IMR-90 (cell line): ENCODE measurements around the gene ZDHHC14. TPM values are rescaled to one million over a fixed set of nuclear protein-coding genes. Genes with fewer than 3 reads are reported as not detected.

Experiments
- ATAC-seq: fragments of 200-7000 bp; cut with Tn5 transposase; 2 replicates; pipeline ENCODE4 v1.9.1; 2020; ENCODE audit warnings: low read depth, mild to moderate bottlenecking, moderate library complexity
- BruUV-seq: library from RNA; stranded (reverse); fragments of 400-500 nt; replicated peaks from 2 replicates; lab custom pipeline; 2021; lab: Mats Ljungman, UMichigan
- CTCF ChIA-PET: fragments of 300-600 bp; formaldehyde crosslinking; extraction: SDS; loops from one replicate; lab custom pipeline; 2021; ENCODE audit warnings: antibody characterized with exemption; lab: Yijun Ruan, JAX
- POLR2A ChIA-PET: fragments of 300-600 bp; sonication (Branson Sonifier 250); formaldehyde crosslinking; loops from one replicate; lab custom pipeline; 2022; ENCODE audit warnings: antibody characterized with exemption; ENCODE audit not compliant: unreplicated experiment; lab: Charles Lee
- DNase-seq: peaks from one replicate; pipeline ENCODE4 v3.0.0; 2013
- H2AFZ ChIP-seq: replicated peaks from 2 replicates; pipeline ENCODE3; 2013; ENCODE audit warnings: low read length, mild to moderate bottlenecking; ENCODE audit not compliant: poor library complexity
- H2AK5ac ChIP-seq: 2 replicates; pipeline ENCODE4 v1.6.1; 2013; ENCODE audit warnings: low read depth, low read length, inconsistent platforms
- H2AK9ac ChIP-seq: replicated peaks from 2 replicates; pipeline ENCODE3; 2013; ENCODE audit warnings: mild to moderate bottlenecking, low read depth, low read length, moderate library complexity; ENCODE audit not compliant: poor library complexity
- H2BK120ac ChIP-seq: 2 replicates; pipeline ENCODE4 v1.6.1; 2013; ENCODE audit warnings: low read depth, low read length, inconsistent platforms
- H2BK15ac ChIP-seq: 3 replicates; pipeline ENCODE4 v1.6.1; 2013; ENCODE audit warnings: low read depth, low read length, inconsistent platforms
- H2BK20ac ChIP-seq: 2 replicates; pipeline ENCODE4 v1.6.1; 2013; ENCODE audit warnings: low read depth, mild to moderate bottlenecking, inconsistent platforms, low read length, moderate library complexity
- H2BK5ac ChIP-seq: 2 replicates; pipeline ENCODE4 v1.6.1; 2013; ENCODE audit warnings: mild to moderate bottlenecking, low read depth, low read length, inconsistent platforms; ENCODE audit not compliant: poor library complexity, severe bottlenecking
- H3K14ac ChIP-seq: replicated peaks from 2 replicates; pipeline ENCODE4 v1.6.1; 2013; ENCODE audit warnings: low read depth, low read length, inconsistent platforms
- H3K18ac ChIP-seq: 2 replicates; pipeline ENCODE4 v1.6.1; 2013; ENCODE audit warnings: low read depth, low read length, control low read depth
- H3K23ac ChIP-seq: 2 replicates; pipeline ENCODE4 v1.6.1; 2013; ENCODE audit warnings: low read depth, low read length, inconsistent platforms
- H3K27ac ChIP-seq: 2 replicates; pipeline ENCODE4 v1.5.1; 2013; ENCODE audit warnings: mild to moderate bottlenecking, control low read depth, low read length; ENCODE audit not compliant: insufficient read depth
- H3K27me3 ChIP-seq: 2 replicates; pipeline ENCODE4 v1.6.1; 2013; ENCODE audit warnings: low read length; ENCODE audit not compliant: control insufficient read depth, insufficient read depth
- H3K36me3 ChIP-seq: 2 replicates; pipeline ENCODE4 v1.6.1; 2013; ENCODE audit warnings: low read length, mixed read lengths; ENCODE audit not compliant: control insufficient read depth, insufficient read depth
- H3K4ac ChIP-seq: 2 replicates; pipeline ENCODE4 v1.6.1; 2013; ENCODE audit warnings: low read depth, low read length, inconsistent platforms
- H3K4me1 ChIP-seq: 2 replicates; pipeline ENCODE4 v1.6.1; 2013; ENCODE audit warnings: low read length, mixed read lengths; ENCODE audit not compliant: control insufficient read depth, insufficient read depth
- H3K4me2 ChIP-seq: 2 replicates; pipeline ENCODE4 v1.6.1; 2013; ENCODE audit warnings: low read depth, mild to moderate bottlenecking, control low read depth, low read length, moderate library complexity
- H3K4me3 ChIP-seq: 2 replicates; pipeline ENCODE4 v1.5.1; 2013; ENCODE audit warnings: low read depth, mild to moderate bottlenecking, control low read depth, low read length, moderate library complexity; ENCODE audit not compliant: insufficient read depth
- H3K56ac ChIP-seq: 2 replicates; pipeline ENCODE4 v1.6.1; 2013; ENCODE audit warnings: low read length, inconsistent platforms; ENCODE audit not compliant: insufficient read depth; ENCODE audit errors: extremely low read depth
- H3K79me1 ChIP-seq, 2 experiments: 2 replicates each; pipeline ENCODE4 v1.6.1; 2013; ENCODE audit warnings: low read length in 2 of 2, inconsistent platforms in 1 of 2, low read depth in 1 of 2
- H3K9ac ChIP-seq: 2 replicates; pipeline ENCODE4 v1.6.1; 2013; ENCODE audit warnings: low read depth, low read length, control low read depth
- H3K9me1 ChIP-seq: 2 replicates; pipeline ENCODE4 v1.6.1; 2013; ENCODE audit warnings: low read length, inconsistent platforms; ENCODE audit not compliant: insufficient read depth
- H3K9me3 ChIP-seq: 2 replicates; pipeline ENCODE4 v1.6.1; 2013; ENCODE audit warnings: low read length; ENCODE audit not compliant: control insufficient read depth, insufficient read depth
- H4K20me1 ChIP-seq: 2 replicates; pipeline ENCODE4 v1.6.1; 2013; ENCODE audit warnings: low read length, inconsistent platforms; ENCODE audit not compliant: insufficient read depth
- H4K5ac ChIP-seq: 2 replicates; pipeline ENCODE4 v1.6.1; 2013; ENCODE audit warnings: mild to moderate bottlenecking, low read depth, low read length, control low read depth
- H4K8ac ChIP-seq, 2 experiments: 2 replicates each; pipeline ENCODE4 v1.6.1; 2013; ENCODE audit warnings: low read depth in 2 of 2, low read length in 2 of 2, control low read depth in 1 of 2, inconsistent platforms in 1 of 2
- H4K91ac ChIP-seq: 2 replicates; pipeline ENCODE4 v1.6.1; 2013; ENCODE audit warnings: low read depth, low read length, inconsistent platforms; ENCODE audit not compliant: insufficient read depth
- BHLHE40 ChIP-seq: fragments of 150-350 bp; IDR thresholded peaks from 2 replicates; pipeline ENCODE4 v1.6.1; 2016; ENCODE audit warnings: mild to moderate bottlenecking, low read depth, low read length
- CHD1 ChIP-seq: IDR thresholded peaks from 2 replicates; pipeline ENCODE4 v1.6.1; 2012; ENCODE audit warnings: low read depth, low read length, improper control_type of control experiment
- MAZ ChIP-seq: IDR thresholded peaks from 2 replicates; pipeline ENCODE4 v1.6.1; 2012; ENCODE audit warnings: low read depth, mild to moderate bottlenecking, low read length, improper control_type of control experiment, moderate library complexity, borderline replicate concordance
- NFE2L2 ChIP-seq: fragments of 150-350 bp; IDR thresholded peaks from 2 replicates; pipeline ENCODE4 v1.6.1; 2016; ENCODE audit warnings: low read depth, mild to moderate bottlenecking, low read length
- RAD21 ChIP-seq: IDR thresholded peaks from 2 replicates; pipeline ENCODE4 v1.6.1; 2012; ENCODE audit warnings: low read length, improper control_type of control experiment
- RCOR1 ChIP-seq: IDR thresholded peaks from 2 replicates; pipeline ENCODE4 v1.6.1; 2012; ENCODE audit warnings: mild to moderate bottlenecking, low read length, improper control_type of control experiment; ENCODE audit not compliant: insufficient replicate concordance
- WGBS, 2 experiments: methylation state at CpG; one replicate each; pipeline versions ENCODE4 v1.1.5 to v1.1.7; 2013; ENCODE audit warnings: missing lambda C conversion rate in 2 of 2; ENCODE audit not compliant: insufficient read length in 1 of 2; ENCODE audit errors: extremely low coverage in 2 of 2; 5-methylcytosine and 5-hydroxymethylcytosine counted together
- dilution Hi-C: fragments of 300-500 bp; cut with HindIII; formaldehyde crosslinking; loops from one replicate; pipeline ENCODE4 v1.14.3; 2018; ENCODE audit warnings: low sequenced_read_pairs; ENCODE audit not compliant: unreplicated experiment
- in situ Hi-C: fragments of 300-500 bp; cut with MboI; formaldehyde crosslinking; loops from 3 replicates; pipeline ENCODE4 v1.14.3; 2019; ENCODE audit warnings: low sequenced_read_pairs, inconsistent platforms, mixed read lengths
- intact Hi-C: fragments of 100-400 bp; cut with micrococcal nuclease; formaldehyde crosslinking; loops from 2 replicates; pipeline ENCODE4 v1.10.0; 2022
- polyA plus RNA-seq, 3 experiments: library from polyadenylated mRNA; depleted of rRNA; stranded (reverse); fragments of >200 nt; gene quantifications; 2 replicates each; pipeline ENCODE4 v1.2.3, GENCODE V29; 2012; ENCODE audit warnings: low replicate concordance in 1 of 3
- total RNA-seq: library from RNA; depleted of rRNA; stranded (reverse); fragments of >200 nt; gene quantifications from 2 replicates; pipeline ENCODE4 v1.2.3, GENCODE V29; 2012
- TF ChIP-seq, protein P1 (sequence below): fragments of 150-350 bp; IDR thresholded peaks from 2 replicates; pipeline ENCODE4 v1.6.1; 2016; ENCODE audit warnings: low read depth, mild to moderate bottlenecking, low read length, moderate library complexity, borderline replicate concordance
- TF ChIP-seq, protein P2 (sequence below): conservative IDR thresholded peaks from 2 replicates; pipeline ENCODE4 v1.5.1; 2012; ENCODE audit warnings: mild to moderate bottlenecking, low read depth, low read length, improper control_type of control experiment
- TF ChIP-seq, protein P3 (sequence below): fragments of 150-350 bp; IDR thresholded peaks from 2 replicates; pipeline ENCODE4 v1.6.1; 2017; ENCODE audit warnings: mild to moderate bottlenecking, antibody characterized with exemption, low read length, low read depth

The ZDHHC14 gene
- total and polyA plus RNA-seq, 2 of the 4 experiments (the other 2 are of a cell fraction): 0.90 to 2.0 TPM

DNA sequence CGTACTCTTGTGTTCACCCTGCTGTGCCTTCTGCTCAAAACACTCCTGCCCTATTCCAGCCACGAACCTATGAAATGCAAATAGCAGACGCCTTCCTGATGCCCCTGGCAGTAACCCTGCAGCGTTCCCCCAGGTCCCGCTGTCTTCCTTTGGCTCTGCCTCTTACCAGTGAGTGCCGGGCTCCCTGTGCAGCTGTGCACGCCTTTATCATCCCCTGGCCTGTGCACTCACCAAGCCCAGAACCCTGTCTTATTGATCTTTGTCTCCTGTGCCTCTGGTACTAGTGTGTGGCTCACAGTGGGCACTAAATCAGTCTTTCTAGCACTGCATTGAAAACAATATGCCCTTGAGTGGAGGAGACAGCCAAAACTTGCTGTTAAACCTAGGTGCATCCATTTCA, 19.7 kb downstream of the ZDHHC14 start:
- BruUV-seq: no TSS peak
- dilution Hi-C loops: no loop called here

More for the DNA sequence above, 19.7 kb downstream of the ZDHHC14 start:
- H4K91ac ChIP-seq: no peak overlapping the region
- no peaks in the 10 kb centered on the region; the same call in 1 of the 2 replicates for H3K4me1 ChIP-seq
- DNase-seq: no peak
- H3K14ac ChIP-seq: no peak overlapping the region
- H2BK120ac ChIP-seq: no peak overlapping the region
- H2BK20ac ChIP-seq: no peak overlapping the region
- ChIA-PET CTCF (no interaction called here), POLR2A (no interaction called here)
- H2AK5ac ChIP-seq: no peak overlapping the region
- no peak overlapping the region for H3K4me2 ChIP-seq
- no peak overlapping the region for H3K23ac ChIP-seq
- no peaks in the 10 kb centered on the region for H3K36me3 ChIP-seq
- H3K4ac ChIP-seq: no peak overlapping the region
- ATAC-seq: no peak
- H2AK9ac ChIP-seq: no peak overlapping the region
- H2BK5ac ChIP-seq: no peak overlapping the region
- H4K8ac ChIP-seq: no peak overlapping the region
- no peak overlapping the region for H2BK15ac ChIP-seq
- in situ Hi-C loops: no loop called here
- no peaks in the 10 kb centered on the region for H3K9me3 ChIP-seq
- WGBS, 2 experiments: 100% methylated on average over 1 of the region's 7 CpGs; no CpG with 5 or more reads in 1 of the 2 experiments
- no peak overlapping the region for H2AFZ ChIP-seq
- no peak overlapping the region for H4K5ac ChIP-seq
- H3K4me3 ChIP-seq: no peak overlapping the region
- intact Hi-C loops: no loop called here
- TF ChIP-seq, protein P1, sequence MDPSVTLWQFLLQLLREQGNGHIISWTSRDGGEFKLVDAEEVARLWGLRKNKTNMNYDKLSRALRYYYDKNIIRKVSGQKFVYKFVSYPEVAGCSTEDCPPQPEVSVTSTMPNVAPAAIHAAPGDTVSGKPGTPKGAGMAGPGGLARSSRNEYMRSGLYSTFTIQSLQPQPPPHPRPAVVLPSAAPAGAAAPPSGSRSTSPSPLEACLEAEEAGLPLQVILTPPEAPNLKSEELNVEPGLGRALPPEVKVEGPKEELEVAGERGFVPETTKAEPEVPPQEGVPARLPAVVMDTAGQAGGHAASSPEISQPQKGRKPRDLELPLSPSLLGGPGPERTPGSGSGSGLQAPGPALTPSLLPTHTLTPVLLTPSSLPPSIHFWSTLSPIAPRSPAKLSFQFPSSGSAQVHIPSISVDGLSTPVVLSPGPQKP: no peak
- TF ChIP-seq, protein P2, sequence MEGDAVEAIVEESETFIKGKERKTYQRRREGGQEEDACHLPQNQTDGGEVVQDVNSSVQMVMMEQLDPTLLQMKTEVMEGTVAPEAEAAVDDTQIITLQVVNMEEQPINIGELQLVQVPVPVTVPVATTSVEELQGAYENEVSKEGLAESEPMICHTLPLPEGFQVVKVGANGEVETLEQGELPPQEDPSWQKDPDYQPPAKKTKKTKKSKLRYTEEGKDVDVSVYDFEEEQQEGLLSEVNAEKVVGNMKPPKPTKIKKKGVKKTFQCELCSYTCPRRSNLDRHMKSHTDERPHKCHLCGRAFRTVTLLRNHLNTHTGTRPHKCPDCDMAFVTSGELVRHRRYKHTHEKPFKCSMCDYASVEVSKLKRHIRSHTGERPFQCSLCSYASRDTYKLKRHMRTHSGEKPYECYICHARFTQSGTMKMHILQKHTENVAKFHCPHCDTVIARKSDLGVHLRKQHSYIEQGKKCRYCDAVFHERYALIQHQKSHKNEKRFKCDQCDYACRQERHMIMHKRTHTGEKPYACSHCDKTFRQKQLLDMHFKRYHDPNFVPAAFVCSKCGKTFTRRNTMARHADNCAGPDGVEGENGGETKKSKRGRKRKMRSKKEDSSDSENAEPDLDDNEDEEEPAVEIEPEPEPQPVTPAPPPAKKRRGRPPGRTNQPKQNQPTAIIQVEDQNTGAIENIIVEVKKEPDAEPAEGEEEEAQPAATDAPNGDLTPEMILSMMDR: no peak
- TF ChIP-seq CHD1 (no peak), RAD21 (no peak), NFE2L2 (no peak), BHLHE40 (no peak), MAZ (no peak), RCOR1 (no peak)
- TF ChIP-seq, protein P3, sequence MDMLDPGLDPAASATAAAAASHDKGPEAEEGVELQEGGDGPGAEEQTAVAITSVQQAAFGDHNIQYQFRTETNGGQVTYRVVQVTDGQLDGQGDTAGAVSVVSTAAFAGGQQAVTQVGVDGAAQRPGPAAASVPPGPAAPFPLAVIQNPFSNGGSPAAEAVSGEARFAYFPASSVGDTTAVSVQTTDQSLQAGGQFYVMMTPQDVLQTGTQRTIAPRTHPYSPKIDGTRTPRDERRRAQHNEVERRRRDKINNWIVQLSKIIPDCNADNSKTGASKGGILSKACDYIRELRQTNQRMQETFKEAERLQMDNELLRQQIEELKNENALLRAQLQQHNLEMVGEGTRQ: no peak
- H3K27me3 ChIP-seq: no peaks in the 10 kb centered on the region
- H3K9me1 ChIP-seq: 0 out of 2 replicates have a peak, but pooled peaks cover 7% of the 10 kb centered on the region
- no peak overlapping the region for H3K27ac ChIP-seq
- H3K79me1 ChIP-seq: no peaks in the 10 kb centered on the region
- no peak overlapping the region for H3K18ac ChIP-seq
- H3K9ac ChIP-seq: no peak overlapping the region
- no peak overlapping the region for H3K56ac ChIP-seq
- H4K20me1 ChIP-seq: peaks cover 5% of the 10 kb centered on the region; the same call in 1 of the 2 replicates
